Esophagus squamous epithelium (tissue), 4 donors: Measurements from ENCODE around the gene UGP2.

Experiments
- CTCF ChIP-seq, 6 experiments: fragments of 450-650 bp in 4 of 6; fragments of 200-600 bp in 2 of 6; sonication (generic) in 2 of 6; IDR thresholded peaks; one replicate each; pipeline ENCODE4 v1.5.1; 2016 to 2019; ENCODE audit warnings: antibody characterized with exemption in 6 of 6, mild to moderate bottlenecking in 4 of 6, moderate library complexity in 4 of 6
- POLR2A ChIP-seq, 4 donors: fragments of 450-650 bp; IDR thresholded peaks; one replicate each; pipeline ENCODE4 v1.6.1; 2017; ENCODE audit warnings: antibody characterized with exemption in 4 of 4, mild to moderate bottlenecking in 4 of 4, moderate library complexity in 3 of 4

- TF ChIP-seq CTCF (IDR thresholded peaks at IDR 0.05) (no peak), POLR2A (IDR thresholded peaks at IDR 0.05) (no peak)
Observed at GRCh38 chr2:63792530-63792929, 49.2 kb upstream of the UGP2 start.
